HCT116 (cell line): ENCODE results near the gene TEDC2.

Experiments used
- ELF1 ChIP-seq: IDR thresholded peaks from 2 replicates; pipeline ENCODE4 v1.6.1; 2012; ENCODE audit warnings: low read depth, borderline replicate concordance
- EZH2phosphoT487 ChIP-seq: fragments of 200-600 bp; IDR thresholded peaks from 2 replicates; pipeline ENCODE4 v1.6.1; 2018; ENCODE audit warnings: antibody characterized with exemption, borderline replicate concordance
- POLR2A ChIP-seq: IDR thresholded peaks from 2 replicates; pipeline ENCODE4 v1.7.0; 2011; ENCODE audit warnings: borderline replicate concordance; ENCODE audit not compliant: insufficient read depth, insufficient read length; ENCODE audit errors: extremely low read depth
- RAD21 ChIP-seq: IDR thresholded peaks from 2 replicates; pipeline ENCODE4 v1.6.1; 2012; ENCODE audit warnings: low read depth, mild to moderate bottlenecking
- TF ChIP-seq, protein P1 (sequence below), 3 experiments: fragments of 200-600 bp in 1 of 3; sonication (generic) in 1 of 3; IDR thresholded peaks in 2 of 3; conservative IDR thresholded peaks in 1 of 3; 2 replicates each; pipeline ENCODE4 v1.5.1; 2012 to 2017; ENCODE audit warnings: low read depth in 2 of 3, low read length in 2 of 3, antibody characterized with exemption in 1 of 3, borderline replicate concordance in 1 of 3, control low read depth in 1 of 3, mild to moderate bottlenecking in 1 of 3, mixed read lengths in 1 of 3, mixed run types in 1 of 3, moderate library complexity in 1 of 3; ENCODE audit not compliant: insufficient read depth in 1 of 3

DNA sequence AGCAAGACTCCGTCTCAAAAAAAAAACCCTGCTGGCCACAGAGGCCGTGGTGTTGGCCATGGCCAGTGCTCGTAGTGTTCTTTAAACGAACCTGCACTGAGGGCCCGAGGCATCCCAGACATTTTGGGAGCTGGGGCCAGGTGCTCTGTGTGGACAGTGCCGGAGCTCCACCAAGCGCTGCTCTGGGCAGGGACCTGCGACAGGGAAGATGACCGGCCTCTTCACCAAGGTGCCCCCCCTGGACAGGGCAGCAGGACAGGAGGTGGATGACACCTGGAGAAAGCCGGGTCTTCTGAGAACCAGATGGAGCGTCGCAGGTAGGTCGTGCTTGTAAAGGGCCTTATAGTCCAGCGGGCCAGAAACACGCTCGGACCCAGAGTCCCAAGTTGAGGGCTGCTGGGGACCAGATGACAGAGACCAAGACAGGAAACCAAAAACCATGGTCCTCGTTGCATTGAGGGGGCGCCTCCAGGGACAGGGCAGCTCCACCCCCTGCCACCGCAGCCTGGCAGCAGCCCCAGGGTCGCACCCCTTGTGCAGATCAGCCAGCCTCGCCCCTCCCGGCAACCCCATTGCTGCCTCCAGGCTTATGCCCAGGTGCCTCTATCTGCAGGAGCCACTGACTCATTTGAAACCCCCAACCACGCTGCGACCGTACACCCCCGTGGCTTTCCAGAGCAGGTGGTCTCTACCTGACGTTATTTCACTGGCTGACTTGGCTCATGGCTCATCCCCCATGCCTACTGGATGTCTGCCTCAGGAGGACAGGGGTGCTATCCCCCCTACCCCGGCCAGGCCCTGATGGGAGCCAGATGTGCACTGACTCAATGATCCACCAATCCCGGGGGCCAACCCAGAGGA, 7.0 kb downstream of the TEDC2 start:
- no peak for TF ChIP-seq RAD21
- no peak for TF ChIP-seq POLR2A
- TF ChIP-seq ELF1 = no peak
- no peak for TF ChIP-seq EZH2phosphoT487
- TF ChIP-seq, protein P1, sequence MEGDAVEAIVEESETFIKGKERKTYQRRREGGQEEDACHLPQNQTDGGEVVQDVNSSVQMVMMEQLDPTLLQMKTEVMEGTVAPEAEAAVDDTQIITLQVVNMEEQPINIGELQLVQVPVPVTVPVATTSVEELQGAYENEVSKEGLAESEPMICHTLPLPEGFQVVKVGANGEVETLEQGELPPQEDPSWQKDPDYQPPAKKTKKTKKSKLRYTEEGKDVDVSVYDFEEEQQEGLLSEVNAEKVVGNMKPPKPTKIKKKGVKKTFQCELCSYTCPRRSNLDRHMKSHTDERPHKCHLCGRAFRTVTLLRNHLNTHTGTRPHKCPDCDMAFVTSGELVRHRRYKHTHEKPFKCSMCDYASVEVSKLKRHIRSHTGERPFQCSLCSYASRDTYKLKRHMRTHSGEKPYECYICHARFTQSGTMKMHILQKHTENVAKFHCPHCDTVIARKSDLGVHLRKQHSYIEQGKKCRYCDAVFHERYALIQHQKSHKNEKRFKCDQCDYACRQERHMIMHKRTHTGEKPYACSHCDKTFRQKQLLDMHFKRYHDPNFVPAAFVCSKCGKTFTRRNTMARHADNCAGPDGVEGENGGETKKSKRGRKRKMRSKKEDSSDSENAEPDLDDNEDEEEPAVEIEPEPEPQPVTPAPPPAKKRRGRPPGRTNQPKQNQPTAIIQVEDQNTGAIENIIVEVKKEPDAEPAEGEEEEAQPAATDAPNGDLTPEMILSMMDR (IDR thresholded peaks at IDR 0.05 in 2 of 3, conservative IDR thresholded peaks at IDR 0.05 in 1 of 3; ENCODE audit: borderline replicate concordance in 1 of 3, insufficient read depth in 1 of 3, low read depth in 2 of 3, low read length in 2 of 3) = no peak
